ENCODE data around the gene MAP4K4.
"Not testable (repeated sequence)": the region's sequence is repeated elsewhere in the genome, so short reads cannot be mapped to it uniquely, and the experiment has no call there.

MAP4K4 gene

GRCh38 chr2:101744832-101745231, 47.3 kb downstream of the MAP4K4 start:
- no peak for DNase-seq

DNA sequence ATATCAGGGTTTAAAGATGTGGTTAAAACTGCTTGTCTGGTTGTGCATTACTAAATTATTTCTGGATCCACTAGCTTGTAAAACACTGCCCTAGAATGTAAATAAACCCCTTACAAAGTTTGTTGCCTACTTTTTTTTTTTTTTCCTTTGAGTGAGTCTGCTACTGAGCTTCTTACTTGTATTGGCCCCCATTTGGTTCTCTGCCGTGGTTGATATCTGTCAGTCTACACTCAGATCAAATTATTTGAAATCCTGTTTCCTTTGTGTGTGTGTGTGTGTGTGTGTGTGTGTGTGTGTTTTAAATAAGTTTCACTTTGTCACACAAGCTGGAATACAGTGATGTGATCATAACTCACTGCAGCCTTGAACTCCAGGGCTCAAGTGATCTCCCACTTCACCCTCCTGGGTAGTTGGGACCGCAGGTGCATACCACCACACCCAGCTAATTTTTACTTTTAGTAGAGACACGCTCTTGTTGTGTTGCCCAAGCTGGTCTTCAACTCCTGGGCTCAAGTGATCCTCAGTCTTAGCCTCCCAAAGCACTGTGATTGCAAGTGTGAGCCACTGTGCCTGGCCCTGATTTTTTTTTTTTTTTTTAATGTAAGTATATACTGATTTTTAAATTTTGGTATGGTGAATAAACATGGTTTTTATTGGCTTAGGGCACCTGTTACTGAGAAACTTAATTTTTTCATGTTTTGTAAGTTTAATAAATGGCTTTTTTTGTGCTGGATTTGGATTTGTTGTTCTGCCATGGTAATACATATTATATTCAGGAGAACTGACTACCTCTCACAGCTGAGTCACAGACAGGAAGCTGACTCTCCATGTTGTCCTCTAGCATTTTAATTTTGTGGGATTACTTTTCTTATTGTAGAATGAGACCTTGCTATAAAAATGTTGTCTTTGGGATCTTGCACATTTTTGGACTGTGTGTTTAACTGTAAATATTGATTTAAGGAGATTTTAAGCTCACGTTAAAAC, 48.5 kb downstream of the MAP4K4 start:
- DNase-seq = no peak

- DNase-seq = no peak
These were observed 50.5 kb downstream of the MAP4K4 start for GRCh38 chr2:101748000-101748399.

DNA sequence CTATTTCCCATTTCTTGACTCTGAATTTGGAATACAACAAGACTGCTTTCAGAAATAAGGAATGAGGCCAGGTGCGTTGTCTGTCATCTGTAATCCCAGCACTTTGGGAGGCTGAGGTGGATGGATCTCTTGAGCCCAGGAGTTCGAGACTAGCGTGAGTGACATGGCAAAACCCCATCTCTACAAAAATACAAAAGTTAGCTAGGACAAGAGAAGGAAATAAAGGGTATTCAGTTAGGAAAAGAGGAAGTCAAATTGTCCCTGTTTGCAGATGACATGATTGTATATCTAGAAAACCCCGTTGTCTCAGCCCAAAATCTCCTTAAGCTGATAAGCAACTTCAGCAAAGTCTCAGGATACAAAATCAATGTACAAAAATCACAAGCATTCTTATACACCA, 51.0 kb downstream of the MAP4K4 start:
- not testable (repeated sequence) for DNase-seq

DNA sequence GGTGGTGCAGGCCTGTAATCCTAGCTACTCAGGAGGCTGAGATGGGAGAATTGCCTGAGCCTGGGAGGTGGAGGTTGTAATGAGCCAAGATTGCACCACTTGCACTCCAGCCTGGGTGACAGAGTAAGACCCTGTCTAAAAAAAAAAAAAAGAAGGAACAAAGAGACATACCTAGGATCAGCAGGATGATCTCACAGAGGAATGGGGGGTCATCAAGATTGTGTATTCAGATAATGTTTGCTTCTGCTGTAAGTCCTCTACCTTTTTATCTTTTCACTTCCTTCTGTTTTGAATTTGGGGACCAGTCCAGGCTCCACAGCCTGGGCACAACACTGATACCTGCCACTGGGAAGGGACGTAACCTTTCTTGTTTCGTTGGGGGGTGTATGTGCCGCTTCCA, 53.2 kb downstream of the MAP4K4 start:
- no peak for DNase-seq

GRCh38 chr2:101751276-101751815, 53.8 kb downstream of the MAP4K4 start:
- no peak for DNase-seq

GRCh38 chr2:101751875-101752619, 54.5 kb downstream of the MAP4K4 start:
- DNase-seq = no peak

- no peak for DNase-seq
These were observed 55.5 kb downstream of the MAP4K4 start for GRCh38 chr2:101752716-101753616.

- no peak for DNase-seq
These were observed 56.4 kb downstream of the MAP4K4 start for GRCh38 chr2:101753720-101754490.

DNA sequence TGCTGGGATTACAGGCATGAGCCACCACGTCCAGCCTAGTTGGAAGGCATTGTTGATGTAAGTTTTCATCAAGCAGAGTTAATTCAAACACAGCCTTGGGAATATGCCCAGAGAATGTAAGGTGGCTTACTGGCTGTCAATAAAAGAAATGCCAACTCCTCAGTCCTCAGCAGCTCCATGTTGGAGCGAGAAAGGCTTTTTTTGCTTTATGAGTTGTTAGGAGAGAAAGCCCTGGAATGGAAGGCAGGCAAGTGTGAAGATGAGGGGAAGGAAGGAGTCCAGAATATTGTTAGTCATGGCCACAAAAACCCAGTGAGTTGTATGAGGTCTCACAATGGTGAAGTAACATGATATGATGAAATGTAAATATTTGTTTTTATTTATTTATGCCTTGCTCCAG, 57.1 kb downstream of the MAP4K4 start:
- no peak for DNase-seq

- DNase-seq = no peak
These were observed 58.8 kb downstream of the MAP4K4 start for GRCh38 chr2:101756266-101756665.

GRCh38 chr2:101758001-101758400, 60.5 kb downstream of the MAP4K4 start:
- DNase-seq = no peak

DNA sequence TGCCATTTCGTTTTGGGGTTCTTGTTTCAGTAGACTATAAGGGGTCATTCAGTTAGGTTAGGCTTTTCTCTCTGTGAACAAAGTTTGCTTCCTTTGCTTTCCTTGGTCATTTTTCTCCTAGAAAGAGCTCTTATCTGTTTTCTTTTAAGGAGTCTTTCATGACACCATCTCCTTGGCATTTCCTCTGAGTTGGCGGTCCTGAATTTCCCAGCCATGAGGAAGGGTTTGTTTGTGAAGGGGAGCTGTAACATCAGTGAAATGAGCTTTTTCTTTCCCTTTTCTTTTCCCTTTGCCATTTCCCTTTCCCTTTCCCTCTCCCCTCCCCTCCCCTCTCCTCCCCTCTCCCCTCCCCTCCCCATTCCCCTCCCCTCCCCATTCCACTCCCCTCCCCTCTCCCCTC, 61.7 kb downstream of the MAP4K4 start:
- no peak for DNase-seq

DNA sequence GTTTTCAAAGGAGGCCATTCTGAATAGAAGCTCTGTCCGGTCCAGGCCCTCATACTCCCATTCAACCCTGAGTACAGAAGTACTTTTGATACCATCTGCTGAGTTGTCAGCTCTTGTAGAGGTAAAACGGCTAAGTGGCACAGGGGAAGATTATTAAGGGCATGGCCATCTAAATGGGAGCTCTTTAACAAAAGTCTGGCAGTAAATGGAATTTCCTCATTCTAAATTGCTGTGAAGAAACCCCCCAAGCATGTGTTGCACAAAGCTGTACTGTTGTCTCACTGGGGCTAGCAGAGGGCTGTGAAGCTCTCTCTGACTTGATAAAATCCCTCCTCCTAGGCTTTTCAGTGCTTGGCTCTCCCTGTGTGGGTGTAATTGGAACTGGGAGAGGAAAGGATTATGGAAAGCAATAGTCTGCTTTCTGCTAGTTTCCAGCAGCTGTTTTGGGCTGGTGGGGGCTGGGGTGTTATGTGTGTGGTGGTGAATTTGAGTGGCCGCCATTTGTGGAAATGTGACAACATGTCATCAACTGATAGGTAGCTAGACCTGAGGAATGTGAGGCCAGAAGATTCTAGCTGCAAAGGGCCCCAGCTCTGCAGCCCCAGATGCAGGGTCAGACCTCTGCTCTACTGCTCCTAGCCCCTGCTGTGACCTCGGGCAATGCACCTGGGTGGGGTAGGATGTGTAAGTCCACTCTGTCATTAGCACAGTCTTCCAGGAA, 65.1 kb downstream of the MAP4K4 start:
- no peak for DNase-seq

DNA sequence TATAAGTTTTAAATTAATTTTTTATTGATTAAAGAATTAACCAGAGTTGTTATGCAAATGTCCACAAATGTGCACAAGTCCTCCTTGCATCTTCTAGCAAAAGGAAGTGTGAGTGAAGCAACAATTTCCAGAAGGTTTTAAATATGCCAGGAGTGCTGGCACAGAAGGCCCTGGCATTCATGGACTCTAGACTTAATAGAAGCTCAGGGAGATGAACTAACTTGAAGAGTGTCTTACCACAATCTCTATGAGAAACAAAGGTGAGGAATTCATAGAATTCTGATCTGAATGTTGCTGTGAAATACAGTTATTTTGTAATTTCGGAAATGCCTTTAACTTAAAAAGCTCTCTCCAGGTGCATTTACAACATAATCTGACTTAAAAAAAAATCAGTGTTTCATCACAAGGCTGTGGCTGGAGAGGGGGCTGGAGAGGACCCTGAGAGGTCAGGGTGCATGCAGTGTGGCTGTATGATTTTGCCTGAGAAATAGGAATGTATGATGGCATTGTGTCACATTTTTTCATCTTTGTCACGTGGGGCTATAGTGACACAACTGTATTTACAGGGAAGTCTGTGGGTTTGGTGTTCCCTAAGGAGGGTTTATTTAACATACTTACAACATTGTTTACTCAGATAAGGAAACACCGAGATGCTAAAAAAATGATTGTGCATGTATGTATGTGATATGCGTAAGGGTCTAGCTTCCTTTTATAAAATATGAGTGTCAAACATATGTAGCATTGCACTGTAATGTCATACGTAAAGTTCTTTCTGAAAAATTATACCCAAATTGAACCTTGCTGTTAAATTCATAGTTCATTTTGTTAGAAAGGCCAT, 66.2 kb downstream of the MAP4K4 start:
- DNase-seq = no peak

DNA sequence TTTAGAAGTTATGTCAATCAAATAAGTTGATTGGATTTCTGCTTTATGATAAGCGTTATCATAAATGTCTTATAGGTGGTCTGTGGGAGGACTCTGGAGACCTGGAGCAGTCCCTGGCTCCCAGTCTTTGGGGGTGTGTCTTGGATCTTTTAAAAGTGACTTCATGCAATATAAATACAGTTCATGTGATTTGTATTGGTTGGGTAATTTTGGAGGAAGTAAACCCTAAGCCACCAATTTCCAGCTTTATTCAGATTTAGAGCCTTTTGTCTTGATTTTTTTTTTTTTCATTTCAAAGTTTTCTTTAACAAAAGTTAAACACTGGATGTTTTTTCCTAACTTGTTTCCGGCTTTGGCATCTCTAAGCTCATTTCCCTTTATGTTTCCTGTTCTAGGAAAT, 68.8 kb downstream of the MAP4K4 start:
- no peak for DNase-seq

DNA sequence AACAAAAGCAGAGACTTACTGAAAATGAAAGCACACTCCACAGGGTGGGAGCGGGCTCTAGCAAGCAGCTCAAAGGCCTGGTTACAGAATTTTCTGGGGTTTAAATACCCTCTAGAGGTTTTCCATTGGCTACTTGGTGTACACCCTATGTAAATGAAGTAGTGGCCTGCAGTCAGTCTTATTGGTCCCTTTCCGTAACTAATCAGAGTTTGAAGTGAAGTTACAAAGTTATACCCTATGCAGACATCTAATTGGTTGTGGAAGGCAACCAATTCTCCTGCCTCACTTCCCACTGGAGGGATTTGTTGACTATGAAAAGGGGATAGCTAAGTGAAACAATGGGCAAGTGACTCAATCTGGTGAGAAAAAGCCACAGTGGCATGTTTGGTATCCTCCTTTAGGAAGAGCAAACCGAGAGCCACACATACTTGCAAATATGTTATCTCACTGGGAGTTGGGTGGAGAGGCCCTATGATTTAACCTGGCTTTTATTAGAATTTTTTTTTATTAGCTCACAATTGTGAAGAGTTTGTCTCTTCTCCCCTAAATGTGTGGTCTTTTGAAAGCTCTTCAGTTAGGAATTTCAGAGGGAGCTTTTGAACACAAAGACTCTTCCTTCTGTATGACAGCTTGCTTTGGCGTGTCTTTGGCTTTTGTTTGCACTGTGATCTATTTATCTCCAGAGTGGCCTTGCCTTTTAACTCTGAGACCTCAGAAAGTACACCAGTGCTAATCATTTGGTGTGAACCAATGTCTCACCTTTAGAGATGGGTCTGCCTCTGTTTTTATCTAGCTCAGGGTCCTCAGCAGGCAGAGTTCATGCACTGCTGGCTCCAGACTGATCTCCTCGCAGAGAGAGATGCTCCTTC, 69.6 kb downstream of the MAP4K4 start:
- no peak for DNase-seq

- no peak for DNase-seq
These were observed 71.2 kb downstream of the MAP4K4 start for GRCh38 chr2:101768556-101769220.

DNA sequence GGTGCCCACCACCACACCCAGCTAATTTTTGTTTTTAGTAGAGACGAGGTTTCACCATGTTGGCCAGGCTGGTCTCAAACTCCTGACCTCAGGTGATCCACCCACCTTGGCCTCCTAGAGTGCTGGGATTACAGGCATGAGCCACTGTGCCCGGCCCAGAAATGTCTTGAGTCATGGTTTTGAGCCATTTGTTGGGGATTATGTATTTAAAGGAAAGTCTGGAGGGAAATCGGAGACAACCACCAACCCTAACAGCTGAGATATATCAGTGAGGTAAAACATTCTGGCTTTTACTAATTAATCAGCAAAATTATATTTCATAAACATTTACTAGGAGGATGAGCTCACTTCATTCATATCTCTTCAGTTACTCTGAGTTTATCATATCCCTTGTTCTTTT, 72.2 kb downstream of the MAP4K4 start:
- not testable (repeated sequence) for DNase-seq
